Measurements from ENCODE around the gene TCF4.

Gene TCF4

DNA sequence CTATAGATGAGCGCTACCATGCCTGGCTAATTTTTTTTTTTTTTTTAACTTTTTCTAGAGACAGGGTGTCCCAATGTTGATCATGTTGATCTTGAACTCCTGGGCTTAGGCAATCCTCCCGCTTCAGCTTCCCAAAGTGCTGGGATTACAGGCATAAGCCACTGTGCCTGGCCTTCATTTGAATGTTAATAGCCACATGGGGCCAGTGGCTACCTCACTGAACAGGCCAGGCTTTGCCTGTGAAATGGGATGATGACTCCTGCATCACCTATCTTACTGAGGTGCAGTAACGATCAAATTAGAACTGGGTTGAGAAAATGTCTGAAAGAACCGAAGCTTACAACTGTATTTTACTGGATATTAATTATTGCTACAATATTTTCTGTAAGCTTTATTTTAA is 278.7 kb downstream of the TCF4 start:
- no peak for ATAC-seq
- TF ChIP-seq CSDC2 (CRISPR knock-in tag; IDR thresholded peaks at IDR 0.05) (no peak), PPARA (CRISPR knock-in tag; IDR thresholded peaks at IDR 0.05; ENCODE audit: borderline replicate concordance) (no peak), ZFP3 (CRISPR knock-in tag; IDR thresholded peaks at IDR 0.05) (no peak), TSHZ2 (CRISPR knock-in tag; IDR thresholded peaks at IDR 0.05) (no peak), ESRRG (CRISPR knock-in tag; IDR thresholded peaks at IDR 0.05) (no peak), ARNTL (CRISPR knock-in tag; IDR thresholded peaks at IDR 0.05; ENCODE audit: borderline replicate concordance, low read depth) (no peak), TOX (CRISPR knock-in tag; IDR thresholded peaks at IDR 0.05; ENCODE audit: borderline replicate concordance) (no peak), BACH2 (CRISPR knock-in tag; IDR thresholded peaks at IDR 0.05; ENCODE audit: borderline replicate concordance) (no peak), ZC3H10 (CRISPR knock-in tag; IDR thresholded peaks at IDR 0.05) (no peak), ZNF565 (CRISPR knock-in tag; conservative IDR thresholded peaks at IDR 0.05; ENCODE audit: low read depth) (no peak), OSR1 (CRISPR knock-in tag; IDR thresholded peaks at IDR 0.05) (no peak), ISL1 (CRISPR knock-in tag; IDR thresholded peaks at IDR 0.05) (no peak), TCF4 (CRISPR knock-in tag; IDR thresholded peaks at IDR 0.05; ENCODE audit: borderline replicate concordance) (no peak), GLIS3 (CRISPR knock-in tag; IDR thresholded peaks at IDR 0.05) (no peak), ZNF8 (CRISPR knock-in tag; IDR thresholded peaks at IDR 0.05) (no peak), POU6F1 (CRISPR knock-in tag; IDR thresholded peaks at IDR 0.05; ENCODE audit: borderline replicate concordance, low read depth) (no peak), RARB (CRISPR knock-in tag; IDR thresholded peaks at IDR 0.05) (no peak), ZNF70 (CRISPR knock-in tag; IDR thresholded peaks at IDR 0.05) (no peak), CSRNP3 (CRISPR knock-in tag; IDR thresholded peaks at IDR 0.05) (no peak)
- TF ChIP-seq, protein P1, sequence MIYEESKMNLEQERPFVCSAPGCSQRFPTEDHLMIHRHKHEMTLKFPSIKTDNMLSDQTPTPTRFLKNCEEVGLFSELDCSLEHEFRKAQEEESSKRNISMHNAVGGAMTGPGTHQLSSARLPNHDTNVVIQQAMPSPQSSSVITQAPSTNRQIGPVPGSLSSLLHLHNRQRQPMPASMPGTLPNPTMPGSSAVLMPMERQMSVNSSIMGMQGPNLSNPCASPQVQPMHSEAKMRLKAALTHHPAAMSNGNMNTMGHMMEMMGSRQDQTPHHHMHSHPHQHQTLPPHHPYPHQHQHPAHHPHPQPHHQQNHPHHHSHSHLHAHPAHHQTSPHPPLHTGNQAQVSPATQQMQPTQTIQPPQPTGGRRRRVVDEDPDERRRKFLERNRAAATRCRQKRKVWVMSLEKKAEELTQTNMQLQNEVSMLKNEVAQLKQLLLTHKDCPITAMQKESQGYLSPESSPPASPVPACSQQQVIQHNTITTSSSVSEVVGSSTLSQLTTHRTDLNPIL (CRISPR knock-in tag; IDR thresholded peaks at IDR 0.05; ENCODE audit: low read depth), result no peak

DNA sequence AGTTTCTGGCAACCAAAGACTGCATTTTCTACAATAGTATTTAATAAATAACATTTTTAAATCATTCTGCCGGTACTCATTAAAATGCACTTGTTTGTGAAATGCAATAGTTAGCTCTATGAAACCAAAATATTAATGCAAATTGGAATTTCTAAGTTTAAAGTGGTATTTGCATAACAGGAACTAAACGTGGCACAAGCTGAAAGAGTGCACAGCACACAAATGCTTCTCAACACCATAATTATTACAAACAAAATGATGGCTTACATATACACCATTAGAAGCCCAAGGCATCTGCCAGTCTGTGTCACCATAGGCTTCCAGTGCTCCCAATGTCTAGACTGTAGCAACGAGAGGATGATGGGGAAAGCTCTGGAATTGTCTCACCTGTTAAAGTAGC is 280.5 kb downstream of the TCF4 start:
- ATAC-seq, result no peak
- TF ChIP-seq POU6F1 (CRISPR knock-in tag; IDR thresholded peaks at IDR 0.05; ENCODE audit: borderline replicate concordance, low read depth), result no peak
- no peak for TF ChIP-seq TSHZ2 (CRISPR knock-in tag; IDR thresholded peaks at IDR 0.05)
- TF ChIP-seq ZNF565 (CRISPR knock-in tag; conservative IDR thresholded peaks at IDR 0.05; ENCODE audit: low read depth), result no peak
- TF ChIP-seq CSDC2 (CRISPR knock-in tag; IDR thresholded peaks at IDR 0.05), result no peak
- TF ChIP-seq, protein P1 (CRISPR knock-in tag; IDR thresholded peaks at IDR 0.05; ENCODE audit: low read depth), result no peak
- TF ChIP-seq PPARA (CRISPR knock-in tag; IDR thresholded peaks at IDR 0.05; ENCODE audit: borderline replicate concordance), result no peak
- TF ChIP-seq OSR1 (CRISPR knock-in tag; IDR thresholded peaks at IDR 0.05), result no peak
- TF ChIP-seq ARNTL (CRISPR knock-in tag; IDR thresholded peaks at IDR 0.05; ENCODE audit: borderline replicate concordance, low read depth), result no peak
- TF ChIP-seq BACH2 (CRISPR knock-in tag; IDR thresholded peaks at IDR 0.05; ENCODE audit: borderline replicate concordance), result no peak
- no peak for TF ChIP-seq ZNF70 (CRISPR knock-in tag; IDR thresholded peaks at IDR 0.05)

All from SK-N-SH treated with all-trans-retinoic acid at 6 μM for 48 hours (cell line).